Gastrocnemius medialis (tissue), 4 donors: ENCODE measurements around the gene MYO1F. TPM values are rescaled to one million over a fixed set of nuclear protein-coding genes. Genes with fewer than 3 reads are reported as not detected.

ENCODE experiments used
- ATAC-seq, 2 donors: fragments of 150-250 bp; one replicate each; pipeline ENCODE4 v1.9.1; 2016
- DNase-seq, 2 donors: peaks; one replicate each; pipeline ENCODE4 v3.0.0-alpha.2; 2019
- H3K27ac ChIP-seq, 4 donors: fragments of 200-600 bp; sonication (generic); 1 replicate in 1 of 4; 2 replicates in 3 of 4; pipeline ENCODE4 v1.5.1; 2016 to 2018; ENCODE audit warnings: mild to moderate bottlenecking in 2 of 4, moderate library complexity in 1 of 4
- H3K27me3 ChIP-seq, 3 donors: fragments of 200-600 bp; sonication (generic) in 2 of 3; 1 replicate in 1 of 3; 2 replicates in 2 of 3; pipeline versions ENCODE4 v1.5.1 to v1.6.0; 2016 to 2019; ENCODE audit warnings: mild to moderate bottlenecking in 1 of 3, moderate library complexity in 1 of 3
- H3K36me3 ChIP-seq, 2 donors: fragments of 200-600 bp; sonication (generic) in 1 of 2; one replicate each; pipeline ENCODE4 v1.5.1; 2017 to 2018
- H3K4me1 ChIP-seq, 2 donors: fragments of 200-600 bp; sonication (generic) in 1 of 2; one replicate each; pipeline ENCODE4 v1.5.1; 2016 to 2017; ENCODE audit warnings: mild to moderate bottlenecking in 2 of 2
- H3K4me3 ChIP-seq, 4 donors: fragments of 200-600 bp; sonication (generic) in 3 of 4; 1 replicate in 1 of 4; 2 replicates in 3 of 4; pipeline ENCODE4 v1.5.1; 2016 to 2019; ENCODE audit warnings: mild to moderate bottlenecking in 2 of 4
- H3K9me3 ChIP-seq, 3 donors: fragments of 200-600 bp; sonication (generic) in 2 of 3; 1 replicate in 1 of 3; 2 replicates in 2 of 3; pipeline ENCODE4 v1.5.1; 2016 to 2019
- POLR2A ChIP-seq, 2 donors: fragments of 450-650 bp; IDR thresholded peaks; one replicate each; pipeline ENCODE4 v1.6.1; 2017; ENCODE audit warnings: antibody characterized with exemption in 2 of 2, mild to moderate bottlenecking in 2 of 2, moderate library complexity in 2 of 2
- in situ Hi-C, 4 donors: fragments of 200-750 bp; cut with MboI; loops; one replicate each; pipeline versions ENCODE4 v1.15.0 to v1.8.0; 2017; ENCODE audit warnings: low sequenced_read_pairs in 4 of 4
- intact Hi-C: fragments of 100-400 bp; cut with DNase I; formaldehyde crosslinking; loops from one replicate; pipeline ENCODE4 v1.15.1; 2023; ENCODE audit warnings: low total_unique reads
- total RNA-seq, 4 donors: library from RNA; depleted of rRNA; stranded (reverse); fragments of >200 nt; gene quantifications; one replicate each; pipeline versions ENCODE4 v1.1.0 to v1.2.3, GENCODE V29; 2016
- TF ChIP-seq, protein P1 (sequence below), 5 experiments: fragments of 450-650 bp in 3 of 5; fragments of 200-600 bp in 2 of 5; sonication (generic) in 2 of 5; IDR thresholded peaks in 4 of 5; conservative IDR thresholded peaks in 1 of 5; 1 replicate in 4 of 5; 2 replicates in 1 of 5; pipeline ENCODE4 v1.5.1; 2016 to 2019; ENCODE audit warnings: antibody characterized with exemption in 5 of 5, mild to moderate bottlenecking in 3 of 5, moderate library complexity in 3 of 5

The MYO1F gene
- total RNA-seq, 4 donors from 2014 or later = 0.24 to 4.0 (median 1.8) TPM

DNA sequence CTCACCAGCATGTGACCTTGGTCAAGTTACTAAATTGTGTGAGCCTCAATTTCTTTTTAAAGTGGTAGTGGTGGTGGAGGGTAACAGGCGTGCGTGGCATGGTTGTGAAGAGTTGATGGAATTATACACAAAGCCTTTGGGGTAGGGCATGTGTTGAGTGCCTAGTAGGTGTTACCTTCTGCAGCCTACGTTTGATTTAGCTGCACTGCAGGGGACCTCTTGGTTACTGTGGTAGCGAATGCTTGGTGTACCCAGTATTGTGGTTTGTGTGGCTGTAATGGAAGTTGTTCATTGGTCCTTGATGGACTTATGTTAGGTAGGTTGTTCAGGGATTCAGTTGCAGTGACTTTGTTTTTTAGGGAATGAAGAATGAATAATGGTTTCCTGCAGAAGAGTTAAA is 99.4 kb downstream of the MYO1F start:
- Histone ChIP-seq H3K27me3 (no peaks in the 10 kb centered on the region), H3K9me3 (no peaks in the 10 kb centered on the region), H3K36me3 (peaks cover 0 to 34% of the 10 kb centered on the region in 2 donors), H3K27ac (no peak overlapping the region), H3K4me3 (no peak overlapping the region), H3K4me1 (peaks cover 31 to 33% of the 10 kb centered on the region in 2 donors)
- in situ Hi-C loops = no loop called here
- no peak for DNase-seq
- intact Hi-C loops = no loop called here
- TF ChIP-seq, protein P1, sequence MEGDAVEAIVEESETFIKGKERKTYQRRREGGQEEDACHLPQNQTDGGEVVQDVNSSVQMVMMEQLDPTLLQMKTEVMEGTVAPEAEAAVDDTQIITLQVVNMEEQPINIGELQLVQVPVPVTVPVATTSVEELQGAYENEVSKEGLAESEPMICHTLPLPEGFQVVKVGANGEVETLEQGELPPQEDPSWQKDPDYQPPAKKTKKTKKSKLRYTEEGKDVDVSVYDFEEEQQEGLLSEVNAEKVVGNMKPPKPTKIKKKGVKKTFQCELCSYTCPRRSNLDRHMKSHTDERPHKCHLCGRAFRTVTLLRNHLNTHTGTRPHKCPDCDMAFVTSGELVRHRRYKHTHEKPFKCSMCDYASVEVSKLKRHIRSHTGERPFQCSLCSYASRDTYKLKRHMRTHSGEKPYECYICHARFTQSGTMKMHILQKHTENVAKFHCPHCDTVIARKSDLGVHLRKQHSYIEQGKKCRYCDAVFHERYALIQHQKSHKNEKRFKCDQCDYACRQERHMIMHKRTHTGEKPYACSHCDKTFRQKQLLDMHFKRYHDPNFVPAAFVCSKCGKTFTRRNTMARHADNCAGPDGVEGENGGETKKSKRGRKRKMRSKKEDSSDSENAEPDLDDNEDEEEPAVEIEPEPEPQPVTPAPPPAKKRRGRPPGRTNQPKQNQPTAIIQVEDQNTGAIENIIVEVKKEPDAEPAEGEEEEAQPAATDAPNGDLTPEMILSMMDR (IDR thresholded peaks at IDR 0.05 in 4 of 5, conservative IDR thresholded peaks at IDR 0.05 in 1 of 5) = no peak
- no peak for TF ChIP-seq POLR2A (IDR thresholded peaks at IDR 0.05)
- no peak for ATAC-seq

DNA sequence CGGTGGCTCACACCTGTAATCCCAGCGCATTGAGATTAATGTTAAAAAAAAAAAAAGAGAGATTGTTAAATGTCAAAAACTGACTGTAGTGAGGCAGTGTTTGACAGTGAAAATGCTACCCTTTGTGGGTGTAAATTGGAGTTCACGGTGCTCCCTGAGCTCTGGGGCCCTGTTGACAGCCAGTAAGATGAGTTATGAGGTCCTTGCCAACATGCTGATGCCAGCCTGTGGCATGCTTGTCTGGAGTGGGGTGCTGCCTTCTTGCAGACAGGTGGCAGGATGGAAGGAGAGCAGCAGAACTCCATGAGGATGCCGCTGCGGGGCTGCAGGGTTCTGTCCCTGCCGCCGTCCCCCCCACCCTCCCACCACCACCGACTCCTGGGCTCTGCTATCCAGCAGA is 100.7 kb downstream of the MYO1F start:
- no peak overlapping the region for H3K4me3 ChIP-seq
- no peak for ATAC-seq
- in situ Hi-C loops = no loop called here
- H3K9me3 ChIP-seq = no peaks in the 10 kb centered on the region
- peaks cover 0 to 46% of the 10 kb centered on the region in 2 donors for H3K36me3 ChIP-seq
- no peaks in the 10 kb centered on the region for H3K27me3 ChIP-seq
- intact Hi-C loops = no loop called here
- peak overlapping the region in 2 of 4 donors; percentile 18 to 41 for H3K27ac ChIP-seq
- no peak for DNase-seq
- TF ChIP-seq POLR2A (IDR thresholded peaks at IDR 0.05) = no peak
- TF ChIP-seq, protein P1 (IDR thresholded peaks at IDR 0.05 in 4 of 5, conservative IDR thresholded peaks at IDR 0.05 in 1 of 5) = no peak
- peaks cover 22 to 23% of the 10 kb centered on the region in 2 donors for H3K4me1 ChIP-seq

DNA sequence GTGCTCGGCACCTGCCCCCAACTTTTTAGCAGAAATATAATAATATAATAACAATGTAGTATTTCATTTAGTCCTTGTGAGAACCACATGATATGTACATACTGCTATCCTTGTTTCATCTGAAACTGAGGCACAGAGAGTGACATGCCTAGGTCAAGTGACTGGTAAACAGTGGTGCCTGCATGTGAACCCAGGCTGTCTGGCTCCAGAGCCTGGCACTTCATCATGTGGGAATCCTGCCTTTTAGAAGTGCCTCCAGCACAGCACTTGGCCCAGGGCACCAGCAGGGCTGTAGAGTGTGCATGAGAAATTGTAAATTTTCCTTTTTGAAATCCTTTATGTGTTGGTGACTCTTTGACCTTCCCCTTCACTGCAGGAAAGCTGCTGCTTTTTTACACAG is 102.2 kb downstream of the MYO1F start:
- H3K4me3 ChIP-seq = no peak overlapping the region
- H3K9me3 ChIP-seq = no peaks in the 10 kb centered on the region
- ATAC-seq (peak in 1 of 2 donors; percentile 44), DNase-seq (no peak)
- H3K27me3 ChIP-seq = no peaks in the 10 kb centered on the region
- peaks cover 0 to 59% of the 10 kb centered on the region in 2 donors for H3K36me3 ChIP-seq
- peak overlapping the region in 2 of 4 donors; percentile 5 to 24 for H3K27ac ChIP-seq
- in situ Hi-C loops = no loop called here
- H3K4me1 ChIP-seq = peaks cover 13 to 17% of the 10 kb centered on the region in 2 donors
- intact Hi-C loops = no loop called here
- TF ChIP-seq POLR2A (IDR thresholded peaks at IDR 0.05) = no peak
- TF ChIP-seq, protein P1 (IDR thresholded peaks at IDR 0.05 in 4 of 5, conservative IDR thresholded peaks at IDR 0.05 in 1 of 5) = no peak

DNA sequence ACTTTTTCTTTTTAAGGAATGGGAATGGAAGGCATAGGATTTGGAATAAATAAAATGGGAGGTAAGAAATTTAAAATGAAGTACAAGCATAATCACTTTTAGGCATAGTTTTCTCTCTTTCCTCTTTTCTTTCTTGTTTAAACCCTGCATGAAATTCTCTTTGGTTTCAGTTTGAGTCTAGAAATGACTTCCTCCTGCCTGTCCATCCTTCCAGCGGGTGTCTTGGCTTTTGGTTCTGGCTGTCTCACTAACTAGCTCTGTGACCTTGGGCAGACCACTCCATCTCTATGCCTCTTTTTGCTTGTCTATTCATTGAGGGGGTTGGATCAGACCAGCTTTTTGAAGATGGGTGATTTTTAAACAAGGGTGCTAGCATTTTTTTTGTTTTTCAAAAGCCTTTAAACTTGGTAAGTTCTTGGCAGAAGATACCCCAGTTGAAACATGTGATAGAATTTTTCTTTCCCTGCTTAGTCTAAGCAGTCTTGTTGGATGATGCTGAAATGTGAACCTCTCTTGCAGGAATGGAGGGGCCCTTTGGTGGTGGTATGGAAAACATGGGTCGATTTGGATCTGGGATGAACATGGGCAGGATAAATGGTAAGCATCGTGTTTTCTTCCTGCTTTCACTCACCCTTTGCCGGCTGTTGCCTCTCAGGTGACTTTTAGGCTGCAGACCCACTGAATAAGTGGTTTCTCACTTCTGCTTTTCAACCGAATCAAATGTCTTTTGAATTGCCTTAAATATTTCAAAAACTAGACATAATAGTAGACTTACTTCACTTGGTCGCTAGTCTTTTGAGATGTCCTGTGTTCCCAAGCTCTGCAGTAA is 103.4 kb downstream of the MYO1F start:
- Histone ChIP-seq H3K36me3 (peaks cover 0 to 71% of the 10 kb centered on the region in 2 donors), H3K4me1 (peaks cover 11 to 13% of the 10 kb centered on the region in 2 donors)
- in situ Hi-C loops = no loop called here

More for the DNA sequence above, 103.4 kb downstream of the MYO1F start:
- DNase-seq (no peak), ATAC-seq (no peak)
- H3K27ac ChIP-seq = no peak overlapping the region
- H3K9me3 ChIP-seq = no peaks in the 10 kb centered on the region
- no peak for TF ChIP-seq POLR2A (IDR thresholded peaks at IDR 0.05)
- TF ChIP-seq, protein P1 (IDR thresholded peaks at IDR 0.05 in 4 of 5, conservative IDR thresholded peaks at IDR 0.05 in 1 of 5) = no peak
- H3K4me3 ChIP-seq = no peak overlapping the region
- H3K27me3 ChIP-seq = no peaks in the 10 kb centered on the region
- intact Hi-C loops = no loop called here

Other genes with a start within 250 kb of the MYO1F start
- 10 to 100 TPM in 3 of 4 donors, 1 to 10 TPM in 1; 7.1 to 16.0 (median 13.7) TPM for gene KANK3, start 234.2 kb downstream of the MYO1F start, total RNA-seq
- gene ANGPTL4, start 213.3 kb downstream of the MYO1F start, total RNA-seq = 10 to 100 TPM; 19.7 to 91.8 (median 41.9) TPM
- 10 to 100 TPM; 13.4 to 42.9 (median 31.0) TPM for gene RAB11B, start 187.1 kb downstream of the MYO1F start, total RNA-seq
- gene MARCHF2, start 164.1 kb downstream of the MYO1F start, total RNA-seq = 100 to 1,000 TPM; 173 to 183 (median 176) TPM
- 10 to 100 TPM; 42.5 to 74.6 (median 57.8) TPM for gene HNRNPM, start 132.5 kb downstream of the MYO1F start, total RNA-seq
- gene PRAM1, start 74.8 kb downstream of the MYO1F start, total RNA-seq = under 1 TPM in 2 of 4 donors, not detected in 2; 0.16 to 0.27 TPM
- 10 to 100 TPM in 1 of 4 donors, 1 to 10 TPM in 3; 4.7 to 13.3 (median 6.9) TPM for gene ZNF414, start 63.3 kb downstream of the MYO1F start, total RNA-seq
- gene ADAMTS10, start 33.3 kb upstream of the MYO1F start, total RNA-seq = 1 to 10 TPM; 2.2 to 7.7 (median 3.6) TPM
- not detected for gene NFILZ, start 53.2 kb upstream of the MYO1F start, total RNA-seq
- gene ACTL9, start 121.4 kb upstream of the MYO1F start, total RNA-seq = not detected
- not detected for gene OR2Z1, start 144.2 kb upstream of the MYO1F start, total RNA-seq